Keratinocyte (primary cell): ENCODE measurements around the gene VEGFA.

Experiments
- CTCF ChIP-seq, 3 experiments: IDR thresholded peaks in 1 of 3; conservative IDR thresholded peaks in 1 of 3; optimal IDR thresholded peaks in 1 of 3; 2 replicates in 2 of 3; 3 replicates in 1 of 3; pipeline versions ENCODE3 to v1.5.1; 2011; ENCODE audit warnings: low read length in 3 of 3, mild to moderate bottlenecking in 3 of 3, moderate library complexity in 2 of 3, control low read depth in 1 of 3, inconsistent platforms in 1 of 3; ENCODE audit not compliant: insufficient read depth in 2 of 3; ENCODE audit errors: extremely low read depth in 1 of 3
- EZH2 ChIP-seq: IDR thresholded peaks from one replicate; pipeline ENCODE4 v1.6.1; 2012; ENCODE audit warnings: inconsistent platforms, mild to moderate bottlenecking, low read length, moderate library complexity

DNA sequence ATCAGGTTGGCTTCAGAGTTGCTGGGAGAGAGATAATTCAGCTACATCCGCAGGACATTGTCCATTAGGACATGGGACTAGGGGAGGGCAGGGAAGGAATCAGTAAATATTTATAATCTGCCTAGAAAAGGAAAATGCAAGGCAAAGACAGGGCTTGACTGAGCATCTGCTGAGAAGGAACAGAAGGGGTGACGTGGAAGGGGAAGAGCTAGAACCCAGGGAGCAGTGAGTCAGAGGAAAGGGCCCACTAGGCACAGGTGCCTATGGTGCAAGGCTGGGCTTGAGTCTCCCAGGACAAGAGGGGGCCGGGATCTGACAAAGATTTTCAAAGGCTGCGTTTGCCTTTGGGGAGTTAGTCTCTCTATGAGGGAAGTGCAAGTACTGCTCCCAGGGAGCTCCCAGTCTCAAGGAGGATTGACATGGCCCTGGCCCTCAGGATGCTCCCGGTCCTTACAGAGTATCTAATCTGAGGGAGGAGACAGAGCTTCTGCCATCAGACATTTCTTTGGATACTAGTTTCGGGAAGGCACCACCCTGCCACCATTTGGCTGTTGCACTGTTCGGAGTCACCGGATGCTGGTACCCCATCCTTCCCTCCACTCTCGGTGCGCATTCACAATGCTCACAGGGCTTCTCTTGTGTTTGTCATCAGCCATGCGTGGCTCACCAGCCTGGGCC, 21.9 kb downstream of the VEGFA start:
- TF ChIP-seq CTCF (optimal IDR thresholded peaks at IDR 0.05 in 1 of 3, IDR thresholded peaks at IDR 0.05 in 1 of 3, conservative IDR thresholded peaks at IDR 0.05 in 1 of 3; ENCODE audit: extremely low read depth in 1 of 3, insufficient read depth in 2 of 3, low read length in 3 of 3) (no peak), EZH2 (no peak)
